HG03159 (cell line): Measurements from ENCODE around the gene ADARB2.
"Not testable (repeated sequence)": the region's sequence is repeated elsewhere in the genome, so short reads cannot be mapped to it uniquely, and the experiment has no call there.

Experiments
- ATAC-seq: cut with Tn5 transposase; IDR thresholded peaks from one replicate; pipeline ENCODE4 v1.9.1; 2021; ENCODE audit warnings: mild to moderate bottlenecking, moderate library complexity; ENCODE audit not compliant: unreplicated experiment

ADARB2 gene

GRCh38 chr10:1362589-1363445 is 374.5 kb downstream of the ADARB2 start:
- no peak for ATAC-seq

GRCh38 chr10:1361411-1362105 is 375.8 kb downstream of the ADARB2 start:
- no peak for ATAC-seq

GRCh38 chr10:1360558-1361164 is 376.7 kb downstream of the ADARB2 start:
- no peak for ATAC-seq

- ATAC-seq: no peak
Measured at GRCh38 chr10:1360011-1360557, 377.2 kb downstream of the ADARB2 start.

GRCh38 chr10:1359626-1359955 is 377.7 kb downstream of the ADARB2 start:
- ATAC-seq: no peak

GRCh38 chr10:1358860-1359625 is 378.3 kb downstream of the ADARB2 start:
- ATAC-seq: no peak

GRCh38 chr10:1358147-1358546 is 379.2 kb downstream of the ADARB2 start:
- no peak for ATAC-seq

- no peak for ATAC-seq
Measured at GRCh38 chr10:1356349-1356748, 381.0 kb downstream of the ADARB2 start.

- ATAC-seq: no peak
Measured at GRCh38 chr10:1354809-1355710, 382.3 kb downstream of the ADARB2 start.

GRCh38 chr10:1352296-1352695 is 385.0 kb downstream of the ADARB2 start:
- not testable (repeated sequence) for ATAC-seq

- no peak for ATAC-seq
Measured at GRCh38 chr10:1348773-1349050, 388.6 kb downstream of the ADARB2 start.

- ATAC-seq: no peak
Measured at GRCh38 chr10:1347962-1348772, 389.2 kb downstream of the ADARB2 start.

- no peak for ATAC-seq
Measured at GRCh38 chr10:1347525-1347924, 389.8 kb downstream of the ADARB2 start.

- ATAC-seq: no peak
Measured at GRCh38 chr10:1346201-1346600, 391.1 kb downstream of the ADARB2 start.

- ATAC-seq: no peak
Measured at GRCh38 chr10:1345368-1345767, 392.0 kb downstream of the ADARB2 start.

- no peak for ATAC-seq
Measured at GRCh38 chr10:1344846-1345245, 392.5 kb downstream of the ADARB2 start.

GRCh38 chr10:1344408-1344807 is 392.9 kb downstream of the ADARB2 start:
- no peak for ATAC-seq

- ATAC-seq: no peak
Measured at GRCh38 chr10:1343176-1343575, 394.1 kb downstream of the ADARB2 start.

GRCh38 chr10:1341052-1341451 is 396.3 kb downstream of the ADARB2 start:
- ATAC-seq: not testable (repeated sequence)
